IMR-90 (cell line): ENCODE measurements around the gene FAHD1. TPM values are rescaled to one million over a fixed set of nuclear protein-coding genes. Genes with fewer than 3 reads are reported as not detected.

Experiments used
- ATAC-seq: fragments of 200-7000 bp; cut with Tn5 transposase; 2 replicates; pipeline ENCODE4 v1.9.1; 2020; ENCODE audit warnings: low read depth, mild to moderate bottlenecking, moderate library complexity
- BruUV-seq: library from RNA; stranded (reverse); fragments of 400-500 nt; replicated peaks from 2 replicates; lab custom pipeline; 2021; lab: Mats Ljungman, UMichigan
- CTCF ChIA-PET: fragments of 300-600 bp; formaldehyde crosslinking; extraction: SDS; loops from one replicate; lab custom pipeline; 2021; ENCODE audit warnings: antibody characterized with exemption; lab: Yijun Ruan, JAX
- POLR2A ChIA-PET: fragments of 300-600 bp; sonication (Branson Sonifier 250); formaldehyde crosslinking; loops from one replicate; lab custom pipeline; 2022; ENCODE audit warnings: antibody characterized with exemption; ENCODE audit not compliant: unreplicated experiment; lab: Charles Lee
- DNase-seq: peaks from one replicate; pipeline ENCODE4 v3.0.0; 2013
- H2AFZ ChIP-seq: replicated peaks from 2 replicates; pipeline ENCODE3; 2013; ENCODE audit warnings: low read length, mild to moderate bottlenecking; ENCODE audit not compliant: poor library complexity
- H2AK5ac ChIP-seq: 2 replicates; pipeline ENCODE4 v1.6.1; 2013; ENCODE audit warnings: low read depth, low read length, inconsistent platforms
- H2AK9ac ChIP-seq: replicated peaks from 2 replicates; pipeline ENCODE3; 2013; ENCODE audit warnings: mild to moderate bottlenecking, low read depth, low read length, moderate library complexity; ENCODE audit not compliant: poor library complexity
- H2BK120ac ChIP-seq: 2 replicates; pipeline ENCODE4 v1.6.1; 2013; ENCODE audit warnings: low read depth, low read length, inconsistent platforms
- H2BK15ac ChIP-seq: 3 replicates; pipeline ENCODE4 v1.6.1; 2013; ENCODE audit warnings: low read depth, low read length, inconsistent platforms
- H2BK20ac ChIP-seq: 2 replicates; pipeline ENCODE4 v1.6.1; 2013; ENCODE audit warnings: low read depth, mild to moderate bottlenecking, inconsistent platforms, low read length, moderate library complexity
- H2BK5ac ChIP-seq: 2 replicates; pipeline ENCODE4 v1.6.1; 2013; ENCODE audit warnings: mild to moderate bottlenecking, low read depth, low read length, inconsistent platforms; ENCODE audit not compliant: poor library complexity, severe bottlenecking
- H3K14ac ChIP-seq: replicated peaks from 2 replicates; pipeline ENCODE4 v1.6.1; 2013; ENCODE audit warnings: low read depth, low read length, inconsistent platforms
- H3K18ac ChIP-seq: 2 replicates; pipeline ENCODE4 v1.6.1; 2013; ENCODE audit warnings: low read depth, low read length, control low read depth
- H3K23ac ChIP-seq: 2 replicates; pipeline ENCODE4 v1.6.1; 2013; ENCODE audit warnings: low read depth, low read length, inconsistent platforms
- H3K27ac ChIP-seq: 2 replicates; pipeline ENCODE4 v1.5.1; 2013; ENCODE audit warnings: mild to moderate bottlenecking, control low read depth, low read length; ENCODE audit not compliant: insufficient read depth
- H3K27me3 ChIP-seq: 2 replicates; pipeline ENCODE4 v1.6.1; 2013; ENCODE audit warnings: low read length; ENCODE audit not compliant: control insufficient read depth, insufficient read depth
- H3K36me3 ChIP-seq: 2 replicates; pipeline ENCODE4 v1.6.1; 2013; ENCODE audit warnings: low read length, mixed read lengths; ENCODE audit not compliant: control insufficient read depth, insufficient read depth
- H3K4ac ChIP-seq: 2 replicates; pipeline ENCODE4 v1.6.1; 2013; ENCODE audit warnings: low read depth, low read length, inconsistent platforms
- H3K4me1 ChIP-seq: 2 replicates; pipeline ENCODE4 v1.6.1; 2013; ENCODE audit warnings: low read length, mixed read lengths; ENCODE audit not compliant: control insufficient read depth, insufficient read depth
- H3K4me2 ChIP-seq: 2 replicates; pipeline ENCODE4 v1.6.1; 2013; ENCODE audit warnings: low read depth, mild to moderate bottlenecking, control low read depth, low read length, moderate library complexity
- H3K4me3 ChIP-seq: 2 replicates; pipeline ENCODE4 v1.5.1; 2013; ENCODE audit warnings: low read depth, mild to moderate bottlenecking, control low read depth, low read length, moderate library complexity; ENCODE audit not compliant: insufficient read depth
- H3K56ac ChIP-seq: 2 replicates; pipeline ENCODE4 v1.6.1; 2013; ENCODE audit warnings: low read length, inconsistent platforms; ENCODE audit not compliant: insufficient read depth; ENCODE audit errors: extremely low read depth
- H3K79me1 ChIP-seq, 2 experiments: 2 replicates each; pipeline ENCODE4 v1.6.1; 2013; ENCODE audit warnings: low read length in 2 of 2, inconsistent platforms in 1 of 2, low read depth in 1 of 2
- H3K9ac ChIP-seq: 2 replicates; pipeline ENCODE4 v1.6.1; 2013; ENCODE audit warnings: low read depth, low read length, control low read depth
- H3K9me1 ChIP-seq: 2 replicates; pipeline ENCODE4 v1.6.1; 2013; ENCODE audit warnings: low read length, inconsistent platforms; ENCODE audit not compliant: insufficient read depth
- H3K9me3 ChIP-seq: 2 replicates; pipeline ENCODE4 v1.6.1; 2013; ENCODE audit warnings: low read length; ENCODE audit not compliant: control insufficient read depth, insufficient read depth
- H4K20me1 ChIP-seq: 2 replicates; pipeline ENCODE4 v1.6.1; 2013; ENCODE audit warnings: low read length, inconsistent platforms; ENCODE audit not compliant: insufficient read depth
- H4K5ac ChIP-seq: 2 replicates; pipeline ENCODE4 v1.6.1; 2013; ENCODE audit warnings: mild to moderate bottlenecking, low read depth, low read length, control low read depth
- H4K8ac ChIP-seq, 2 experiments: 2 replicates each; pipeline ENCODE4 v1.6.1; 2013; ENCODE audit warnings: low read depth in 2 of 2, low read length in 2 of 2, control low read depth in 1 of 2, inconsistent platforms in 1 of 2
- H4K91ac ChIP-seq: 2 replicates; pipeline ENCODE4 v1.6.1; 2013; ENCODE audit warnings: low read depth, low read length, inconsistent platforms; ENCODE audit not compliant: insufficient read depth
- BHLHE40 ChIP-seq: fragments of 150-350 bp; IDR thresholded peaks from 2 replicates; pipeline ENCODE4 v1.6.1; 2016; ENCODE audit warnings: mild to moderate bottlenecking, low read depth, low read length
- CEBPB ChIP-seq: IDR thresholded peaks from 2 replicates; pipeline ENCODE4 v1.6.1; 2012; ENCODE audit warnings: low read depth, low read length, improper control_type of control experiment
- CHD1 ChIP-seq: IDR thresholded peaks from 2 replicates; pipeline ENCODE4 v1.6.1; 2012; ENCODE audit warnings: low read depth, low read length, improper control_type of control experiment
- FOS ChIP-seq: fragments of 150-350 bp; IDR thresholded peaks from 2 replicates; pipeline ENCODE4 v1.6.1; 2016; ENCODE audit warnings: low read depth, low read length
- MAFK ChIP-seq: IDR thresholded peaks from 2 replicates; pipeline ENCODE4 v1.6.1; 2012; ENCODE audit warnings: low read depth, low read length, improper control_type of control experiment
- MAZ ChIP-seq: IDR thresholded peaks from 2 replicates; pipeline ENCODE4 v1.6.1; 2012; ENCODE audit warnings: low read depth, mild to moderate bottlenecking, low read length, improper control_type of control experiment, moderate library complexity, borderline replicate concordance
- MXI1 ChIP-seq: IDR thresholded peaks from 2 replicates; pipeline ENCODE4 v1.6.1; 2012; ENCODE audit warnings: low read depth, mild to moderate bottlenecking, low read length, moderate library complexity, borderline replicate concordance
- NFE2L2 ChIP-seq: fragments of 150-350 bp; IDR thresholded peaks from 2 replicates; pipeline ENCODE4 v1.6.1; 2016; ENCODE audit warnings: low read depth, mild to moderate bottlenecking, low read length
- POLR2A ChIP-seq: IDR thresholded peaks from 2 replicates; pipeline ENCODE4 v1.6.1; 2012; ENCODE audit warnings: mild to moderate bottlenecking, low read depth, low read length
- RAD21 ChIP-seq: IDR thresholded peaks from 2 replicates; pipeline ENCODE4 v1.6.1; 2012; ENCODE audit warnings: low read length, improper control_type of control experiment
- RCOR1 ChIP-seq: IDR thresholded peaks from 2 replicates; pipeline ENCODE4 v1.6.1; 2012; ENCODE audit warnings: mild to moderate bottlenecking, low read length, improper control_type of control experiment; ENCODE audit not compliant: insufficient replicate concordance
- RFX5 ChIP-seq: IDR thresholded peaks from 2 replicates; pipeline ENCODE4 v1.8.0; 2012; ENCODE audit warnings: low read depth, mild to moderate bottlenecking, low read length, moderate library complexity
- SMC3 ChIP-seq: fragments of 150-350 bp; IDR thresholded peaks from 2 replicates; pipeline ENCODE4 v1.6.1; 2016; ENCODE audit warnings: low read depth, mild to moderate bottlenecking, antibody characterized with exemption, low read length, moderate library complexity
- USF2 ChIP-seq: fragments of 150-350 bp; IDR thresholded peaks from 2 replicates; pipeline ENCODE4 v1.6.1; 2017; ENCODE audit warnings: mild to moderate bottlenecking, antibody characterized with exemption, low read length, low read depth
- WGBS, 2 experiments: methylation state at CpG; one replicate each; pipeline versions ENCODE4 v1.1.5 to v1.1.7; 2013; ENCODE audit warnings: missing lambda C conversion rate in 2 of 2; ENCODE audit not compliant: insufficient read length in 1 of 2; ENCODE audit errors: extremely low coverage in 2 of 2; 5-methylcytosine and 5-hydroxymethylcytosine counted together
- dilution Hi-C: fragments of 300-500 bp; cut with HindIII; formaldehyde crosslinking; loops from one replicate; pipeline ENCODE4 v1.14.3; 2018; ENCODE audit warnings: low sequenced_read_pairs; ENCODE audit not compliant: unreplicated experiment
- in situ Hi-C: fragments of 300-500 bp; cut with MboI; formaldehyde crosslinking; loops from 3 replicates; pipeline ENCODE4 v1.14.3; 2019; ENCODE audit warnings: low sequenced_read_pairs, inconsistent platforms, mixed read lengths
- intact Hi-C: fragments of 100-400 bp; cut with micrococcal nuclease; formaldehyde crosslinking; loops from 2 replicates; pipeline ENCODE4 v1.10.0; 2022
- polyA plus RNA-seq, 3 experiments: library from polyadenylated mRNA; depleted of rRNA; stranded (reverse); fragments of >200 nt; gene quantifications; 2 replicates each; pipeline ENCODE4 v1.2.3, GENCODE V29; 2012; ENCODE audit warnings: low replicate concordance in 1 of 3
- total RNA-seq: library from RNA; depleted of rRNA; stranded (reverse); fragments of >200 nt; gene quantifications from 2 replicates; pipeline ENCODE4 v1.2.3, GENCODE V29; 2012
- TF ChIP-seq, protein P1 (sequence below): fragments of 150-350 bp; IDR thresholded peaks from 2 replicates; pipeline ENCODE4 v1.6.1; 2016; ENCODE audit warnings: low read depth, mild to moderate bottlenecking, low read length, moderate library complexity, borderline replicate concordance
- TF ChIP-seq, protein P2 (sequence below): conservative IDR thresholded peaks from 2 replicates; pipeline ENCODE4 v1.5.1; 2012; ENCODE audit warnings: mild to moderate bottlenecking, low read depth, low read length, improper control_type of control experiment

The FAHD1 gene
- total and polyA plus RNA-seq, 2 of the 4 experiments (the other 2 are of a cell fraction): 65.3 to 85.9 TPM

DNA sequence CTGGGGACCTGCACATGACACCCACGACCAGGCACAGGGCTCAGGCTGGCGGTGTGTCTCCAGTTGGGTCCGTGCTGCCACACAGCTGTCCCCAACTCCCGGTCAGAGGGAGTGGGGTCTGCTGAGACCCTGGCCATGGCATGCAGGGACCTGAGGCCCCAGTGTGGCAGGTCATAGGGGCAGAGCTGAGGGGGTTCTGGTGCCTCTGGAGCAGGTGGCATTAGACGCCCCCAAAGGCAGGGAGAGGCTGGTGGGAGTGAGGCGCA lies 40.0 kb upstream of the FAHD1 start:
- Histone ChIP-seq H4K5ac (no peak overlapping the region), H2BK5ac (no peak overlapping the region), H2AK5ac (no peak overlapping the region), H3K4me1 (no peaks in the 10 kb centered on the region), H3K4me3 (no peak overlapping the region), H3K23ac (no peak overlapping the region), H2BK15ac (no peak overlapping the region), H3K4ac (no peak overlapping the region), H3K79me1 (peaks cover 12 to 40% of the 10 kb centered on the region in 2 experiments; a peak in 3 of 4 replicates), H2AFZ (no peak overlapping the region), H3K4me2 (no peak overlapping the region), H2AK9ac (no peak overlapping the region), H2BK20ac (no peak overlapping the region), H3K56ac (no peak overlapping the region), H4K20me1 (peaks cover 38% of the 10 kb centered on the region), H2BK120ac (no peak overlapping the region), H3K27me3 (no peaks in the 10 kb centered on the region), H3K27ac (no peak overlapping the region), H3K9ac (no peak overlapping the region), H3K14ac (no peak overlapping the region), H3K9me1 (peaks cover 4% of the 10 kb centered on the region; the same call in 1 of the 2 replicates), H3K9me3 (no peaks in the 10 kb centered on the region), H4K91ac (no peak overlapping the region), H4K8ac (no peak overlapping the region), H3K18ac (no peak overlapping the region), H3K36me3 (peaks cover 34% of the 10 kb centered on the region)
- 83% methylated on average over 1 of the region's 6 CpGs; no CpG with 5 or more reads in 1 of the 2 experiments for WGBS, 2 experiments
- in situ Hi-C loops (no loop called here), intact Hi-C loops (no loop called here), dilution Hi-C loops (no loop called here)
- no TSS peak for BruUV-seq
- ATAC-seq (no peak), DNase-seq (no peak)
- no peak for TF ChIP-seq POLR2A
- no peak for TF ChIP-seq MAZ
- TF ChIP-seq RFX5: no peak
- TF ChIP-seq CEBPB: no peak
- no peak for TF ChIP-seq USF2
- no peak for TF ChIP-seq RAD21
- TF ChIP-seq, protein P1, sequence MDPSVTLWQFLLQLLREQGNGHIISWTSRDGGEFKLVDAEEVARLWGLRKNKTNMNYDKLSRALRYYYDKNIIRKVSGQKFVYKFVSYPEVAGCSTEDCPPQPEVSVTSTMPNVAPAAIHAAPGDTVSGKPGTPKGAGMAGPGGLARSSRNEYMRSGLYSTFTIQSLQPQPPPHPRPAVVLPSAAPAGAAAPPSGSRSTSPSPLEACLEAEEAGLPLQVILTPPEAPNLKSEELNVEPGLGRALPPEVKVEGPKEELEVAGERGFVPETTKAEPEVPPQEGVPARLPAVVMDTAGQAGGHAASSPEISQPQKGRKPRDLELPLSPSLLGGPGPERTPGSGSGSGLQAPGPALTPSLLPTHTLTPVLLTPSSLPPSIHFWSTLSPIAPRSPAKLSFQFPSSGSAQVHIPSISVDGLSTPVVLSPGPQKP: no peak
- no peak for TF ChIP-seq FOS
- TF ChIP-seq NFE2L2: no peak
- no peak for TF ChIP-seq SMC3
- no peak for TF ChIP-seq RCOR1
- no peak for TF ChIP-seq MXI1
- TF ChIP-seq MAFK: no peak
- no peak for TF ChIP-seq BHLHE40
- TF ChIP-seq, protein P2, sequence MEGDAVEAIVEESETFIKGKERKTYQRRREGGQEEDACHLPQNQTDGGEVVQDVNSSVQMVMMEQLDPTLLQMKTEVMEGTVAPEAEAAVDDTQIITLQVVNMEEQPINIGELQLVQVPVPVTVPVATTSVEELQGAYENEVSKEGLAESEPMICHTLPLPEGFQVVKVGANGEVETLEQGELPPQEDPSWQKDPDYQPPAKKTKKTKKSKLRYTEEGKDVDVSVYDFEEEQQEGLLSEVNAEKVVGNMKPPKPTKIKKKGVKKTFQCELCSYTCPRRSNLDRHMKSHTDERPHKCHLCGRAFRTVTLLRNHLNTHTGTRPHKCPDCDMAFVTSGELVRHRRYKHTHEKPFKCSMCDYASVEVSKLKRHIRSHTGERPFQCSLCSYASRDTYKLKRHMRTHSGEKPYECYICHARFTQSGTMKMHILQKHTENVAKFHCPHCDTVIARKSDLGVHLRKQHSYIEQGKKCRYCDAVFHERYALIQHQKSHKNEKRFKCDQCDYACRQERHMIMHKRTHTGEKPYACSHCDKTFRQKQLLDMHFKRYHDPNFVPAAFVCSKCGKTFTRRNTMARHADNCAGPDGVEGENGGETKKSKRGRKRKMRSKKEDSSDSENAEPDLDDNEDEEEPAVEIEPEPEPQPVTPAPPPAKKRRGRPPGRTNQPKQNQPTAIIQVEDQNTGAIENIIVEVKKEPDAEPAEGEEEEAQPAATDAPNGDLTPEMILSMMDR: no peak
- TF ChIP-seq CHD1: no peak
- CTCF ChIA-PET: no interaction called here
- POLR2A ChIA-PET: no interaction called here
